ENCODE measurements around the gene PCYT2.

PCYT2 gene

GRCh38 chr17:81951785-81952684 lies 40.8 kb upstream of the PCYT2 start:
- DNase-seq (ENCODE audit: low spot score in 2 of 2): no peak
- Mint-ChIP-seq H3K9me3 (no peaks in the 10 kb centered on the region), H3K27me3 (peaks cover 8% of the 10 kb centered on the region), H3K27ac (no peak overlapping the region), H3K4me3 (no peak overlapping the region), H3K4me1 (no peaks in the 10 kb centered on the region), H3K36me3 (no peaks in the 10 kb centered on the region)
- ATAC-seq (ENCODE audit: low read depth): no peak

DNA sequence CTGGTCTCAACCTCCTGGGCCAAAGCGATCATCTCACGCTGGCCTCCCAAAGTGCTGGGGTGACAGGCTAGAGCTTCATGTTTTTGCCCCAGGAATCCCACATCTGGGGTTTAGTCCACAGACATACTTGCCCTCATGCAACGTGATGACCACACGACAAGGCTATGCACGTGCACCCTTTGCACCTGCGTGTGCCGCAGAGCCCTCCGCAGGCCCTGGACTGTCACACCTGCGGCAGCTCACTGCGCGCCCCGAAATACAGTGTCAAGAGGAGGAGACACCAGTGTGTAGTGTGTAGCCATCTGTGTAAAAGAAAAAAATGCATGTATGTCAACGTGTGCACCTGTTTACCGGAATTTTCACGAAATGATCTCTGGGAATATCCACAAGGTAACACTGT lies 39.3 kb upstream of the PCYT2 start:
- H3K4me1 Mint-ChIP-seq: no peaks in the 10 kb centered on the region
- H3K27ac Mint-ChIP-seq: no peak overlapping the region

GRCh38 chr17:81948635-81949378 lies 37.6 kb upstream of the PCYT2 start:
- H3K27ac Mint-ChIP-seq: no peak overlapping the region
- ATAC-seq (ENCODE audit: low read depth) (no peak), DNase-seq (ENCODE audit: low spot score in 2 of 2) (no peak)
- H3K27me3 Mint-ChIP-seq: peaks cover 7% of the 10 kb centered on the region
- no peaks in the 10 kb centered on the region for H3K9me3 Mint-ChIP-seq
- no peak overlapping the region for H3K4me3 Mint-ChIP-seq
- H3K36me3 Mint-ChIP-seq: no peaks in the 10 kb centered on the region
- H3K4me1 Mint-ChIP-seq: no peaks in the 10 kb centered on the region

More for the DNA sequence above, 39.3 kb upstream of the PCYT2 start:
- DNase-seq (ENCODE audit: low spot score in 2 of 2): no peak
- Mint-ChIP-seq H3K4me3 (no peak overlapping the region), H3K36me3 (no peaks in the 10 kb centered on the region), H3K27me3 (peaks cover 6% of the 10 kb centered on the region), H3K9me3 (no peaks in the 10 kb centered on the region)
- no peak for ATAC-seq (ENCODE audit: low read depth)

- no peak for DNase-seq (ENCODE audit: low spot score in 2 of 2)
- Mint-ChIP-seq H3K36me3 (no peaks in the 10 kb centered on the region), H3K9me3 (no peaks in the 10 kb centered on the region), H3K4me1 (no peaks in the 10 kb centered on the region), H3K4me3 (no peak within 1 kb of the TSS), H3K27ac (no peak within 1 kb of the TSS), H3K27me3 (peaks cover 7% of the 10 kb centered on the region)
- no peak for ATAC-seq (ENCODE audit: low read depth)
Measured at GRCh38 chr17:81947189-81947588, 36.0 kb upstream of the PCYT2 start, which contains the start of gene MYADML2. TSS of gene MYADML2 (minus strand) at chr17:81947233. CDS start at chr17:81941741, 5,492 bp downstream.

GRCh38 chr17:81944858-81945257 lies 33.7 kb upstream of the PCYT2 start:
- ATAC-seq (ENCODE audit: low read depth) (no peak), DNase-seq (ENCODE audit: low spot score in 2 of 2) (no peak)
- Mint-ChIP-seq H3K9me3 (no peaks in the 10 kb centered on the region), H3K4me1 (no peaks in the 10 kb centered on the region), H3K27ac (no peak overlapping the region), H3K4me3 (no peak overlapping the region), H3K36me3 (no peaks in the 10 kb centered on the region), H3K27me3 (peaks cover 11% of the 10 kb centered on the region)

DNA sequence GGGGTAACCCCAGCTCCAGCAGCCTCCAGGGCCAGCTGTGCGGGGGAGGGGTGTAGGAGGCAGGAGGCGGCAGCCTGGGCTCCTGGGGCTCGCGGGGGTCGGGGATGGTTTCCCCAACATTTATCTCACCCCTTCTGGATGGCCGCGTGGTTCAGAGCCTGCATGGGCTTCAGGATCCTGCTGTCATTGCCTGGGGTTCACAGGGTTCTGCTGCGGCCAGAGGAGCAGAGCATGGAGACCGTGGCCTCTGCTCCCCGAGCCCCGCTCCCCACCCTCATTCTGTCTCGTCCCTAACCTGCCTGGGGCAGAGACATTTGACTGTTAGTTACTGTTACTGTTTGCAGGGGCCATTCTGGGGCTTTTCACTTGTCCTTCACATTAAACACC lies 31.0 kb upstream of the PCYT2 start:
- H3K27me3 Mint-ChIP-seq: peaks cover 9% of the 10 kb centered on the region

DNA sequence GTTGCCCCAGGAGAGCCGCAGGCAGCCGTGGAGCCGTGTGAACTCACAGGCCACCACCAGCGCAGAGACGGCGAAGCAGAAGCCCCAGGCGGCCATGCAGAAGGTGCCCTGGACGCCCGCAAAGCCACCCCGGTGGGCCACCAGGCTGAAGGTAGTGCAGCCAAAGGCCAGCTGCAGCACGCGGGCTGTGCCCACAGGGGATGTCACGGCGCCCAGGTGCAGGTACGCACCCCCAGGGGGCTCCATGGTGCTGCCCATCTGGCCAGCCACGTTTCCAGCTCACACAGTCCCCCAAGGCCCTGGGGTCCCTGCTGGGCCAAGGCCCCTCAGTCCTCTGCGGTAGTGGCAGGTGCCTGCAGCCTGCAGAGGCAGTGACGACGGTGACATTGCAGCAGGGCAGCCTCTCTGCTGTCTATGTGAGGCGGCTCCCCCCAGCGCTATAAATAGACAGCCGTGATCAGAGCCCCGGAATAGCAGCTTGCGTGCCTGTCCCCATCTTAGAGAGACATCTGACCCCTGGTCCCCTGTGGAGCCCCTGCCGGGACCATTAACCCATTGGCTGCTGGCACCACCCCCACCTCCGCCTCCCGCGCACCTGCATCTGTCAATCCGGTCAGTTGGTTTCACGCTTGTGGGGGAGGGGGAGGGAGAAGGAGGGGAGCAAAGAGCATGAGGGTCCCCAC lies 30.4 kb upstream of the PCYT2 start:
- Mint-ChIP-seq H3K27ac (no peak overlapping the region), H3K4me3 (no peak overlapping the region), H3K36me3 (no peaks in the 10 kb centered on the region), H3K9me3 (no peaks in the 10 kb centered on the region), H3K27me3 (peaks cover 6% of the 10 kb centered on the region), H3K4me1 (peaks cover 1% of the 10 kb centered on the region)
- DNase-seq (ENCODE audit: low spot score in 2 of 2): no peak
- no peak for ATAC-seq (ENCODE audit: low read depth)

More for the DNA sequence above, 31.0 kb upstream of the PCYT2 start:
- Mint-ChIP-seq H3K9me3 (no peaks in the 10 kb centered on the region), H3K4me1 (no peaks in the 10 kb centered on the region), H3K4me3 (no peak overlapping the region), H3K27ac (no peak overlapping the region), H3K36me3 (no peaks in the 10 kb centered on the region)
- ATAC-seq (ENCODE audit: low read depth): no peak
- no peak for DNase-seq (ENCODE audit: low spot score in 2 of 2)

GRCh38 chr17:81940538-81941483 lies 29.6 kb upstream of the PCYT2 start:
- ATAC-seq (ENCODE audit: low read depth) (no peak), DNase-seq (ENCODE audit: low spot score in 2 of 2) (no peak)
- no peaks in the 10 kb centered on the region for H3K36me3 Mint-ChIP-seq
- no peak overlapping the region for H3K27ac Mint-ChIP-seq
- no peak overlapping the region for H3K4me3 Mint-ChIP-seq
- H3K9me3 Mint-ChIP-seq: no peaks in the 10 kb centered on the region
- H3K27me3 Mint-ChIP-seq: peaks cover 6% of the 10 kb centered on the region
- peaks cover 4% of the 10 kb centered on the region for H3K4me1 Mint-ChIP-seq

- H3K9me3 Mint-ChIP-seq: no peaks in the 10 kb centered on the region
- H3K4me1 Mint-ChIP-seq: peaks cover 5% of the 10 kb centered on the region
- peaks cover 6% of the 10 kb centered on the region for H3K27me3 Mint-ChIP-seq
- no peaks in the 10 kb centered on the region for H3K36me3 Mint-ChIP-seq
- DNase-seq (ENCODE audit: low spot score in 2 of 2) (no peak), ATAC-seq (ENCODE audit: low read depth) (no peak)
- no peak overlapping the region for H3K4me3 Mint-ChIP-seq
- no peak overlapping the region for H3K27ac Mint-ChIP-seq
Measured at GRCh38 chr17:81939881-81940385, 28.7 kb upstream of the PCYT2 start.

GRCh38 chr17:81939218-81939617 lies 28.0 kb upstream of the PCYT2 start:
- DNase-seq (ENCODE audit: low spot score in 2 of 2) (no peak), ATAC-seq (ENCODE audit: low read depth) (no peak)
- Mint-ChIP-seq H3K4me3 (no peak overlapping the region), H3K4me1 (peaks cover 5% of the 10 kb centered on the region), H3K36me3 (no peaks in the 10 kb centered on the region), H3K27me3 (peaks cover 4% of the 10 kb centered on the region), H3K27ac (no peak overlapping the region), H3K9me3 (no peaks in the 10 kb centered on the region)

DNA sequence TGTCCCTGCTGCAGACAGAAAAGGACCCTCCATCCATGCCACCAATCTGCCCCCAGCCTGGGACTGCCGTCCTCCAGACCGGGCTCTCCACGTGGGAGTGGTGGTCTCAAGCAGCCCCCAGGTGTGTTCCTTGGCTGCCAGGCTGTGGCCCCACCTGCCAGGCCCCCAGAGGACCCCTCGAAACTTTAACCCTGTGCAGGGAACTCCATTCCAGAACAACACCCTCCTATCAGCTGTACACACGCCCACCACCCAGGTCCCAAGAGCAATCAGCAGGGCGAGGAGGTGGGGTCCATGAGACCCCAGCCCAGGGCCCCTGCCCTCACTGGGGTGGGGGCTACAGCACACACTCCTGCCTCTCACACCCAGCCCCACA lies 24.5 kb upstream of the PCYT2 start:
- H3K27ac Mint-ChIP-seq: no peak overlapping the region

GRCh38 chr17:81934850-81935708 lies 23.9 kb upstream of the PCYT2 start:
- DNase-seq (ENCODE audit: low spot score in 2 of 2): no peak
- peaks cover 5% of the 10 kb centered on the region for H3K4me1 Mint-ChIP-seq
- peak overlapping the region; percentile 11 for H3K4me3 Mint-ChIP-seq
- no peaks in the 10 kb centered on the region for H3K36me3 Mint-ChIP-seq
- no peak overlapping the region for H3K27ac Mint-ChIP-seq
- ATAC-seq (ENCODE audit: low read depth): no peak
- H3K27me3 Mint-ChIP-seq: peaks cover 2% of the 10 kb centered on the region
- H3K9me3 Mint-ChIP-seq: no peaks in the 10 kb centered on the region

More for the DNA sequence above, 24.5 kb upstream of the PCYT2 start:
- Mint-ChIP-seq H3K27me3 (peaks cover 6% of the 10 kb centered on the region), H3K4me1 (peaks cover 5% of the 10 kb centered on the region), H3K9me3 (no peaks in the 10 kb centered on the region), H3K4me3 (peak overlapping the region; percentile 11), H3K36me3 (no peaks in the 10 kb centered on the region)
- no peak for ATAC-seq (ENCODE audit: low read depth)
- DNase-seq (ENCODE audit: low spot score in 2 of 2): no peak

Data from memory B cell (primary cell).